HCT116 (cell line): ENCODE results near the gene PWWP2B.

Experiments
- ELF1 ChIP-seq: IDR thresholded peaks from 2 replicates; pipeline ENCODE4 v1.6.1; 2012; ENCODE audit warnings: low read depth, borderline replicate concordance
- EZH2 ChIP-seq: fragments of 200-600 bp; sonication (generic); IDR thresholded peaks from 2 replicates; pipeline ENCODE4 v1.6.1; 2017; ENCODE audit warnings: antibody characterized with exemption, mixed run types
- EZH2phosphoT487 ChIP-seq: fragments of 200-600 bp; IDR thresholded peaks from 2 replicates; pipeline ENCODE4 v1.6.1; 2018; ENCODE audit warnings: antibody characterized with exemption, borderline replicate concordance
- JUND ChIP-seq: IDR thresholded peaks from 2 replicates; pipeline ENCODE4 v1.6.1; 2012
- POLR2A ChIP-seq: IDR thresholded peaks from 2 replicates; pipeline ENCODE4 v1.7.0; 2011; ENCODE audit warnings: borderline replicate concordance; ENCODE audit not compliant: insufficient read depth, insufficient read length; ENCODE audit errors: extremely low read depth
- POLR2AphosphoS5 ChIP-seq: IDR thresholded peaks from 2 replicates; pipeline ENCODE4 v1.6.1; 2011; ENCODE audit warnings: mild to moderate bottlenecking, low read depth, low read length, moderate library complexity
- RAD21 ChIP-seq: IDR thresholded peaks from 2 replicates; pipeline ENCODE4 v1.6.1; 2012; ENCODE audit warnings: low read depth, mild to moderate bottlenecking
- SRF ChIP-seq: IDR thresholded peaks from 2 replicates; pipeline ENCODE4 v1.6.1; 2012; ENCODE audit warnings: low read depth
- YY1 ChIP-seq: IDR thresholded peaks from 2 replicates; pipeline ENCODE4 v1.6.1; 2011; ENCODE audit warnings: low read length, low read depth, moderate library complexity, mild to moderate bottlenecking; ENCODE audit not compliant: insufficient replicate concordance; ENCODE audit errors: extremely low read depth
- ZNF274 ChIP-seq: fragments of 200-500 bp; sonication (Bioruptor generic); IDR thresholded peaks from 2 replicates; pipeline ENCODE4 v1.6.1; 2014; ENCODE audit warnings: mild to moderate bottlenecking, low read depth, low read length, inconsistent platforms
- TF ChIP-seq, protein P1 (sequence below): IDR thresholded peaks from 2 replicates; pipeline ENCODE4 v1.6.1; 2011; ENCODE audit warnings: mild to moderate bottlenecking, low read length, moderate library complexity; ENCODE audit not compliant: insufficient replicate concordance; ENCODE audit errors: extremely low read depth
- TF ChIP-seq, protein P2 (sequence below), 3 experiments: fragments of 200-600 bp in 1 of 3; sonication (generic) in 1 of 3; IDR thresholded peaks in 2 of 3; conservative IDR thresholded peaks in 1 of 3; 2 replicates each; pipeline ENCODE4 v1.5.1; 2012 to 2017; ENCODE audit warnings: low read depth in 2 of 3, low read length in 2 of 3, antibody characterized with exemption in 1 of 3, borderline replicate concordance in 1 of 3, control low read depth in 1 of 3, mild to moderate bottlenecking in 1 of 3, mixed read lengths in 1 of 3, mixed run types in 1 of 3, moderate library complexity in 1 of 3; ENCODE audit not compliant: insufficient read depth in 1 of 3
- TF ChIP-seq, protein P3 (sequence below): IDR thresholded peaks from 2 replicates; pipeline ENCODE4 v1.6.1; 2012

DNA sequence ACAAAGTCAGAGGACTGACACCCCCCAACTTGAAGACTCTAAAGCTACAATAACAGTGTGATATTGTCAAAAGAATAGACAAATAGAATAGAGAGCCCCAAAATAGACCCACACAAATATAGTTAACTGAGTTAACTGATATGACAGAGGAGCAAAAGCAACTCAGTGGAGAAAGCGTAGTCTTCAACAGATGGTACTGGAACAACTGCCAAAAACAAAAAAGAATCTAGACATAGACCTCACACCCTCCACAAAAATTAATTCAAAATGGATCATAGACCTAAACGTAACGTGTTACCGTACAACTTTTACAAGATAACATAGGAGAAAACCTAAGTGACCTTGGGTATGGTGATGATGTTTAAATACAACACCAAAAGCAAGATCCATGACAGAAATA lies 28.6 kb upstream of the PWWP2B start:
- no peak for TF ChIP-seq POLR2A
- no peak for TF ChIP-seq YY1
- TF ChIP-seq, protein P1, sequence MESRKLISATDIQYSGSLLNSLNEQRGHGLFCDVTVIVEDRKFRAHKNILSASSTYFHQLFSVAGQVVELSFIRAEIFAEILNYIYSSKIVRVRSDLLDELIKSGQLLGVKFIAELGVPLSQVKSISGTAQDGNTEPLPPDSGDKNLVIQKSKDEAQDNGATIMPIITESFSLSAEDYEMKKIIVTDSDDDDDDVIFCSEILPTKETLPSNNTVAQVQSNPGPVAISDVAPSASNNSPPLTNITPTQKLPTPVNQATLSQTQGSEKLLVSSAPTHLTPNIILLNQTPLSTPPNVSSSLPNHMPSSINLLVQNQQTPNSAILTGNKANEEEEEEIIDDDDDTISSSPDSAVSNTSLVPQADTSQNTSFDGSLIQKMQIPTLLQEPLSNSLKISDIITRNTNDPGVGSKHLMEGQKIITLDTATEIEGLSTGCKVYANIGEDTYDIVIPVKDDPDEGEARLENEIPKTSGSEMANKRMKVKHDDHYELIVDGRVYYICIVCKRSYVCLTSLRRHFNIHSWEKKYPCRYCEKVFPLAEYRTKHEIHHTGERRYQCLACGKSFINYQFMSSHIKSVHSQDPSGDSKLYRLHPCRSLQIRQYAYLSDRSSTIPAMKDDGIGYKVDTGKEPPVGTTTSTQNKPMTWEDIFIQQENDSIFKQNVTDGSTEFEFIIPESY = no peak
- TF ChIP-seq, protein P2, sequence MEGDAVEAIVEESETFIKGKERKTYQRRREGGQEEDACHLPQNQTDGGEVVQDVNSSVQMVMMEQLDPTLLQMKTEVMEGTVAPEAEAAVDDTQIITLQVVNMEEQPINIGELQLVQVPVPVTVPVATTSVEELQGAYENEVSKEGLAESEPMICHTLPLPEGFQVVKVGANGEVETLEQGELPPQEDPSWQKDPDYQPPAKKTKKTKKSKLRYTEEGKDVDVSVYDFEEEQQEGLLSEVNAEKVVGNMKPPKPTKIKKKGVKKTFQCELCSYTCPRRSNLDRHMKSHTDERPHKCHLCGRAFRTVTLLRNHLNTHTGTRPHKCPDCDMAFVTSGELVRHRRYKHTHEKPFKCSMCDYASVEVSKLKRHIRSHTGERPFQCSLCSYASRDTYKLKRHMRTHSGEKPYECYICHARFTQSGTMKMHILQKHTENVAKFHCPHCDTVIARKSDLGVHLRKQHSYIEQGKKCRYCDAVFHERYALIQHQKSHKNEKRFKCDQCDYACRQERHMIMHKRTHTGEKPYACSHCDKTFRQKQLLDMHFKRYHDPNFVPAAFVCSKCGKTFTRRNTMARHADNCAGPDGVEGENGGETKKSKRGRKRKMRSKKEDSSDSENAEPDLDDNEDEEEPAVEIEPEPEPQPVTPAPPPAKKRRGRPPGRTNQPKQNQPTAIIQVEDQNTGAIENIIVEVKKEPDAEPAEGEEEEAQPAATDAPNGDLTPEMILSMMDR (IDR thresholded peaks at IDR 0.05 in 2 of 3, conservative IDR thresholded peaks at IDR 0.05 in 1 of 3; ENCODE audit: borderline replicate concordance in 1 of 3, insufficient read depth in 1 of 3, low read depth in 2 of 3, low read length in 2 of 3) = no peak
- TF ChIP-seq EZH2phosphoT487 = no peak
- no peak for TF ChIP-seq POLR2AphosphoS5
- TF ChIP-seq EZH2 = no peak
- TF ChIP-seq, protein P3, sequence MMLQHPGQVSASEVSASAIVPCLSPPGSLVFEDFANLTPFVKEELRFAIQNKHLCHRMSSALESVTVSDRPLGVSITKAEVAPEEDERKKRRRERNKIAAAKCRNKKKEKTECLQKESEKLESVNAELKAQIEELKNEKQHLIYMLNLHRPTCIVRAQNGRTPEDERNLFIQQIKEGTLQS = no peak
- no peak for TF ChIP-seq SRF
- TF ChIP-seq JUND = no peak
- TF ChIP-seq ZNF274 = no peak
- TF ChIP-seq RAD21 = no peak
- no peak for TF ChIP-seq ELF1
